GM19395 (cell line): Measurements from ENCODE around the gene COQ7.

Experiments used
- ATAC-seq: cut with Tn5 transposase; IDR thresholded peaks from one replicate; pipeline ENCODE4 v1.9.1; 2021; ENCODE audit warnings: mild to moderate bottlenecking, moderate library complexity; ENCODE audit not compliant: unreplicated experiment

COQ7 gene

DNA sequence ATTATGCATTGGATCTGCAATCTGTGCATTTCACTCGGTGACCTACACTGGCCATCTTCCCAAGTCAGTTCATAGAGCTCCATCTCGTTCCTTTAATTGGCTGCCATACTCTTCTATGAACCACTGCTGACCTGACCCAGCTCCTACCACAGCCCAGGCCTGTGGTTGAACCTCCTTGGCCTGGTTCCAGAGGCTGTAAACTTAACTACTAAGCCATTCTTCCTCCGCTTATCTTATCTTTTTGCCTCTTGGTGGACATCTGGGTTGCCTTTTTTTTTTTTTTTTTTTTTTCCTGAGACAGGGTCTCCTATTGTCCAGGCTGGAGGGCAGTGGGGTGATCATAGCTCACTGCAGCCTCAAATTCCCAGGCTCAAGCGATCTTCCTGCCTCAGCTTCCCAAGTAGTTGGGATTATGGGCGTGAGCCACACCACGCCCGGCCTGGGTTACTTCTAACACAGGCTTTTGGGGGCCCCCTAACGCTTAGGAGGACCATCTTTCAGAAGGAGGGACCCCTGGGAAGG, 18.3 kb downstream of the COQ7 start:
- ATAC-seq, result no peak

DNA sequence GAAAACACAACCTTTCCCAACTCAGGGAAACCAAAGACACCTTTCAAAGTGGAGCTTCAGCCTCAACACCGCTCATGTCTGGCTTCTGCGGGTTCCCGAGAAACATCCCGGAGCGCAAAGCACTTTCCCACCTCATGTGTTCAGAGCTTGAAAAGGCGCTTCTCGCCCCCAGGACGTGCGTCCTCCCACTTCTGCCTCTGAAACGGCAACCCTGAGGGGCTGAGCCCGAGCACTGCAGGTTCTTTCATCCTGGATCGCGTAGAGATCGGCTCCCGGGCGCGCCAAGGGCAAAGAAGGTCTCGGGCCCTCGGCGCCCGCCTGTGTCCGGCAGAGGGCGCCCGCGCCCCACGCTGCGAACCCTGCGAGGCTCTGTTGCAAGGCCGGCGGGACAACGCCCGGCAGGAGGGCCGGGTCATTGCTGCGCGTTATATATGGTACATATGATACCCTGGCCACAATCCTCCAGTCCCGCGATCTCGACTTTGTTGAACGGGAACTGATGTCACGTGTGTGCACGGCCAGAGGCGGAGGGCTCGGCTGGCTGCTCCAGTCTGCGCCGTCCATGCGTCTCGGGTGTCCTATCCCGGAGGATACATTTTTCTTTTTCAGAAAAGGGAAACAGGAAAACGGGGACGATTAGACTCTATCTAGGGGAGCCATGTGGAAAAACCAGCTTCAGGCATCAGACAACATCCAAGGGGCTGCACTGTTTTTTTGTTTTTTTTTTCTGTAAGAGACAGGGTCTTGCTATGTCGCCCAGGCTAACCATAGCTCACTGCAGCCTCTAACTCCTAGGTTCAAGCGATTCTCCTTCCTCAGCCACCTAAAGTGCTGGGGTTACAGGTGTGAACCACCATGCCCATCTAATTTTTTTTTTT, 19.1 kb downstream of the COQ7 start:
- peak; percentile 81 for ATAC-seq

- ATAC-seq, result no peak
Observed at GRCh38 chr16:19088341-19088916, 21.0 kb downstream of the COQ7 start.

GRCh38 chr16:19089410-19089955, 22.1 kb downstream of the COQ7 start:
- no peak for ATAC-seq

DNA sequence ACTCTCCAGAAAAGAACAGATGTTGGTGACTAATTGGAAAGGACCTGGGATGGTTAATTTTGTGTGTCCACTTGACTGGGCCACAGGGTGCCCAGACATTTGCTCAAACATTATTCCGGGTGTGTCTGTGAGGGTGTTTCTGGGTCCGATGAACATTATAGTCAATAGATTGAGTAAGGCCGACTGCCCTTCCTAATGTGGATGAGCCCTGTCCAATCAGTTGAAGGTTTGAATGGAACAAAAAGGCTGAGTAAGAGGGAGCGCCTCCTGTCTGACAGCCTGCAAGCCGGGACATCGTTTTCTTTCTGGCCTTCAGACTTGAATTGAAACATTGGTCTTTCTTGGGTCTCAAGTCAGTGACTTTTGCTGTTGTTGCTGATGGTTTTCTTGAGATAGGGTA, 23.5 kb downstream of the COQ7 start:
- no peak for ATAC-seq

GRCh38 chr16:19092653-19093410, 25.4 kb downstream of the COQ7 start:
- ATAC-seq, result no peak

- no peak for ATAC-seq
Observed at GRCh38 chr16:19093631-19094541, 26.5 kb downstream of the COQ7 start.

- ATAC-seq, result no peak
Observed at GRCh38 chr16:19094542-19095365, 27.3 kb downstream of the COQ7 start.

DNA sequence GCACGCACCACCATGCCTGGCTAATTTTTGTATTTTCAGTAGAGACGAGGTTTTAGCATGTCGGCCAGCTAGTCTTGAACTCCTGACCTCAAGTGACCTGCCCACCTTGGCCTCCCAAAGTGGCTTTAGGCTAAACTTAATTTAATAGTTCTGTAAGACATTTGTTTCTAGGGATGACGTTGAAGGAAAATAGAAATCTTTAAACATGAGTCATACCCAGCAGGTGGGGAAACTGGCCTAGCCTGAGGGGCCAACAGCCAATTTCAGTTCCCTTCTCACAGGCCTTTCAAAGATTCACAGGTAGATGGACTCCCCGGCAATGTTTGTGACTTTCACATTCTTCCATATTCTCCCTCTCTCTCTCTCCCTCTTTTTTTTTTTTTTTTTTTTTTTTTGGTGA, 28.2 kb downstream of the COQ7 start:
- ATAC-seq, result peak; percentile 53

DNA sequence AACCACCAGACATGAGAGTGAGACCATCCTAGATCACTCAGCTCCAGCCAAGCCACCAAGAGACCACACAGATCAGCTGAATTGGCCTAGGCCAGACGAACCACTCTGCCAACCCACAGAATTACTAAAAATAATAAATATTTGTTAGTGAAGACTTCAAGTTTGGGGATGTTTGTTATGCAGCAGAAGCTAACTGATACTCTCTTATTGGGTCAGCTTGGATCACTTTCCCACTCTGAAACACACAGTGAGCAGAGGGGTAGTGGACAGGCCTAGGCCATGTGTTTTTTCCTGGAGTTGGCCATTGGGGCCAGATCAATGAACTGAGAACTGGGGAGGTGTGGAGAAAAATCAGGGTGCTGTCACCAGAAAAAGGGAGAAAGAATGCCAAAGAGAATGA, 30.8 kb downstream of the COQ7 start:
- no peak for ATAC-seq

GRCh38 chr16:19102187-19102872, 34.9 kb downstream of the COQ7 start:
- ATAC-seq, result no peak

GRCh38 chr16:19104607-19105006, 37.2 kb downstream of the COQ7 start:
- ATAC-seq, result no peak

DNA sequence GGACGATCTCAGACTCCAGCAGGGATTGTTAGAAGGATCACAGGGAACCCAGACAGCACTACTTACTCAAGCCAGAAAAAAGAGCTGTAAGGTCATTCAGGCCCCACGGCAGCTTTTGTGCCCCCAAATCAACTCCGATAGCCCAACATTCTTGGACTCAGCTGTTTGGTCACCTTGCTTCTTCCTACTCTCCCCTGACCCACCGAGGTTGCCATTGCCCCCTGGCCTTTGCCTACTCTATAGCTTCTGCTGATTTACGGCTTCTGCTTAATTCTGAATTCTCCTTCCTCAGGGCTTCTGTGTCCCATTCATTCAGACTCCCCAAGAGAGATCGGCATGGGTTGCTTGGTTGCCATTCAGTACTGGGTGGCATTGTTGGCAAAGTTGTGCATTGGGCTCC, 37.7 kb downstream of the COQ7 start:
- ATAC-seq, result no peak

DNA sequence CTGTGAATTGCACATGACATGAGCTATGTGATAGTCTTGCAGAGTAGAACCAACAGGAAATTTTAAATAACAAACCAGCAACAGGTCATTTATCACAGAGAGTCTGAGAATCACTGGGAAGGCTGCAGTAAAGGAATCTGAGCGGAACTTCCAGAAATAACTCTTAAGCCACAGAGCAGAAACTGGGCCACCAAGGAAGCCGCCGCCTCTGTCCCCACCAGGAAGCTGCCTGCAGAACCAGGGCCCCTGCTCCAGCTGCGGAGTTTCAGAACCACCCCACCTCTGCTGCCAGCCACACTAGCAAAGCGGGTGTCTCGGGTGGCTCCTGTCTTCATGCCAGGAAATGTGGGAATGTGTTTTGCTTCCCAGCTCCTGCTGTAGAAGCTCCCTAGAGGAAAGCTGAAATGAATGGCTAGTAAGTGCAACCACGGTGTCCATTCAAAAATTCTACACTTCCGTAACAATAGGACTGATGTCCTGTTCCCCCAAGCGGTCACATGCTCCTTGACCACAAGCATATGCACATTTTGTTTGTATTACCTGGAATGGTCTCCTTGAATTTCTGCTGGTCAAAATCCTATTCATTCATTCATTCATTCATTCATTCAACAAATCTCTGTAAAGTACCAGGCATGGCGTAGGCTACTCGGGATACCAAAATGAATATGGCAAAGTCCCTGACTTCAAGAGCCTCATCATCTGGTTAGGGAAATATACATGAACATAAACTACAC, 38.6 kb downstream of the COQ7 start:
- no peak for ATAC-seq

DNA sequence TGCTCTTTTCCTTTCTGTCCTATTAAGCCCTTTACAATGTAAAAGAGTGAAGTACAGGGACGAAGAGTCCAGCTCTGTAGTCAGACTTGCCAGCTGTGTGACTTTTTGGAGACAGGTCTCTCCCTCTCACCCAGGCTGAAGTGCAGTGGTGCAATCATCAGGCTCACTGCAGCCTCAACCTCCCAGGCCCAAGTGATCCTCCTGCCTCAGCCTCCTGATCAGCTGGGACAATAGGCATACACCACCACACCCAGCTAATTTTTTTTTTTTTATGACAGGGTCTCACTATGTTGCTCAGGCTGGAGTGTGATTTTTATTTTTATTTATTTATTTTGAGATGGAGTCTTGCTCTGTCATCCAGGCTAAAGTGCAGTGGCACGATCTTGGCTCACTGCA, 39.2 kb downstream of the COQ7 start:
- no peak for ATAC-seq

GRCh38 chr16:19108409-19109287, 41.2 kb downstream of the COQ7 start:
- ATAC-seq, result no peak

DNA sequence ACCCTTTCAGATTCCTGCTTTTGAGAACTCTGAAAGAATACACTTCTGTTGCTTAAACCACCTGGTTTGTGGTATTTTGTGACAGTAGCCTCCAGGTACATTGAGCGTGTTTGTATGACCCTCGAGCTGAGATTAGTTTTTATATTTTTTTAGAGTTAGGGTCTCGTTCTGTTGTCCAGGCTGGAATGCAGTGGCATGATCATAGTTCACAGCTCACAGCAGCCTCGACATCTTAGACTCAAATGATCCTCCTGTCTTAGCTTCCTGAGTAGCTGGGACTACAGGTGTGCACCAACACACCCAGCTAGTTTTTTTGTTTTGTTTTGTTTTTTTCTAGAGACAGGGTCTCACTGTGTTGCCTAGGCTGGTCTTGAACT, 41.9 kb downstream of the COQ7 start:
- no peak for ATAC-seq
